SK-N-SH (cell line): ENCODE results near the gene ZNF467.

Source experiments
- CTCF ChIP-seq: fragments of 200-600 bp; sonication (generic); IDR thresholded peaks from 2 replicates; pipeline ENCODE4 v1.6.1; 2017; ENCODE audit warnings: antibody characterized with exemption, mild to moderate bottlenecking, moderate library complexity
- FOXJ3 ChIP-seq: sonication (generic); formaldehyde crosslinking; IDR thresholded peaks from 2 replicates; pipeline ENCODE4 v1.5.1; 2020; ENCODE audit warnings: mild to moderate bottlenecking, missing genetic modification reagents
- FOXM1 ChIP-seq: IDR thresholded peaks from 2 replicates; pipeline ENCODE4 v1.4.0; 2012; ENCODE audit warnings: low read depth, mild to moderate bottlenecking
- POLR2AphosphoS5 ChIP-seq: IDR thresholded peaks from 2 replicates; pipeline ENCODE4 v1.6.1; 2012; ENCODE audit warnings: low read depth, low read length
- YY1 ChIP-seq: IDR thresholded peaks from 2 replicates; pipeline ENCODE4 v1.4.0; 2012; ENCODE audit warnings: low read depth, mild to moderate bottlenecking

- no peak for TF ChIP-seq CTCF
- no peak for TF ChIP-seq FOXJ3 (CRISPR knock-in tag)
- no peak for TF ChIP-seq POLR2AphosphoS5
- no peak for TF ChIP-seq FOXM1
- TF ChIP-seq YY1 = no peak
Observed at GRCh38 chr7:149811831-149812490, 38.6 kb upstream of the ZNF467 start.
